ENCODE results near the gene NBEAL1.
"Not testable (repeated sequence)": the region's sequence is repeated elsewhere in the genome, so short reads cannot be mapped to it uniquely, and the experiment has no call there.

Gene NBEAL1

DNA sequence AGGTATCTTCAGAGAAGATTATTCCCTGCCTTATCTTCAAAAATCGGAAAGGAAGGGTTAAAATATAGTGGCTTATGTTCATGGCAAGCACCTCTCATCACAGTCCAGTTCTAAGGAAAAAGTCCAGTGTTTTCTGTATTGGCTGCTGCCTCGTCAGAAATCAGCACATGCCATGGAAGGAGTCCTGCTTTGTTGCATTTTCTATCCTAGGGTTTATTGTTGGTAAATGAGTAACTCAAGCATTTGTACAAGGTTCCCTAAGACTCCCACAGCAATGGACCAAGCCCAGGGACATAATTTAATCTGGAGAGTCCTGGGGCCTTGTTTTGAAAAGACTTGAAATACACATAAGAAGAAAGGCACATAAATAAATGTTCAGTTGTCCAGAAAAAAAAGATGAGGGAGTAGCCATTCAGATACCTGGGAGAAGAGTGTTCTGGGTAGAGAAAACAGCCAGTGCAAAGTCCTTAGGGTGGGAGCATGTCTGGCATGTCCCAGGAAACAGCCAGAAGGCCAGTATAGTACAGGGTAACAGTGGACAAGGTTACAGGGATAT is 26.4 kb downstream of the NBEAL1 start:
- no peak for DNase-seq

DNA sequence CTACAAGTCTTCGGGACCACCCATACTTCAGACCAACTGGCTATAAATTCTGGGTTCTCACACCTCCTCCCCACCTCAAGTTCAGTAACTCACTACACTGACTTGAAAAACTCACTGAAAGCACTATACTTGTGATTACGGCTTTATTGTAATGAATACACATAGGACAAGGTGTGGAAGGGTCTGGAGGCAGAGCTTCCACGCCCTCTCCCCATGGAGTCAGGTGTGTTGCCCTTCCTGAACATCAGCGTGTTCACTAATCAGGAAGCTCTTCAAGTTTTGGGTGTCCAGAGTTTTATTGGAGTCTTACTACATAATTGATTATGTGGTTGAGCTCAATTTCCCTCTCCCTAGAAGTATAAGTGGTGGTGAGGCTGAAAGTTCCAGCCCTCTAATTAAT is 27.5 kb downstream of the NBEAL1 start:
- no peak for DNase-seq

DNA sequence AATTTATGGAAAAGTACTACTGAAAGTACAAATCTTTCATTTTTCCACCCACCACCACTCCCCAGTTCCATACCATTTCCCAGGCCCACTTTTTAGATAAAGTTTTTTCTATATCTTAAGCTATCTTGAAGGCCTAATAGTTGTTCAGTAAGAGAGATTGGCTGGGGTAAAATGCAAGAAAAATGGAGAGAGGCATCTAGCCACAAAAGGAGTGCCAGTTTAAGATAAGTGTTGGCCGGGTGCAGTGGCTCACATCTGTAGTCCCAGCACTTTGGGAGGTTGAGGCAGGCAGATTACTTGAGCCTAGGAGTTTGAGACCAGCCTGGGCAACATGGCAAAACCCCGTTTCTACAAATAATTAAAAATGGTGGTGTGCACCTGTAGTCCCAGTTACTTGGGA is 28.6 kb downstream of the NBEAL1 start:
- DNase-seq, result no peak

DNA sequence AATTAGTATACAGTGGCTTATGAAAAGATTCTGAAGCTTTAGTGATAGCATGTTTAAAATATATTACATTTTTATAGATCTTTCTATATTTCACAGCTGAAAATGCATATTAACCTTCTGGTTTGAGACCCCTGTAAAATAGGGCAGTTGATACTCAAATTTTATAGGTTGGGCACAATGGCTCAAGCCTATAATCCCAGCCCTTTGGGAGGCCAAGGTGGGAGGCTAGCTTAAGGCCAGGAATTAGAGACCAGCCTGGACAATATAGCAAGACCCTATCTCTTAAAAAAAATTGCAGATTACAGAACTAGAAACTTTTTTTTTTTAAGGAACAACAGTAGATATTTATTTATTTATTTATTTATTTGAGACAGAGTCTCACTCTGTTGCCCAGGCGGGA is 31.2 kb downstream of the NBEAL1 start:
- DNase-seq, result no peak

DNA sequence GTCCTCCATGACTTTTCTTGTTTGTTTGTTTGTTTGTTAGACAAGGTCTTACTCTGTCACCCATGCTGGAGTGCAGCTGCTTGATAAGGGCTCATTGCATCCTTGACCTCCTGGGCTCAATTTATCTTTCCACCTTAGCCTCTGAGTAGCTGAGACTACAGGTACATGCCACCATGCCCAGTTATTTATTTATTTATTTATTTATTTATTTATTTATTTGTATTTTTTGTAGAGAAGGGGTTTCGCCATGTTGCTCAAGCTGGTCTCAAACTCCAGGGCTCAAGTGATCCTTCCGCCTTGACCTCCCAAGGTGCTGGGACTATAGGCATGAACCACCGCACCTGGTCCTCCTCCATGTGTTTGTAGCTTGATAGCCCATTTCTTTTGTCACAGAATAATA is 37.9 kb downstream of the NBEAL1 start:
- no peak for DNase-seq

DNA sequence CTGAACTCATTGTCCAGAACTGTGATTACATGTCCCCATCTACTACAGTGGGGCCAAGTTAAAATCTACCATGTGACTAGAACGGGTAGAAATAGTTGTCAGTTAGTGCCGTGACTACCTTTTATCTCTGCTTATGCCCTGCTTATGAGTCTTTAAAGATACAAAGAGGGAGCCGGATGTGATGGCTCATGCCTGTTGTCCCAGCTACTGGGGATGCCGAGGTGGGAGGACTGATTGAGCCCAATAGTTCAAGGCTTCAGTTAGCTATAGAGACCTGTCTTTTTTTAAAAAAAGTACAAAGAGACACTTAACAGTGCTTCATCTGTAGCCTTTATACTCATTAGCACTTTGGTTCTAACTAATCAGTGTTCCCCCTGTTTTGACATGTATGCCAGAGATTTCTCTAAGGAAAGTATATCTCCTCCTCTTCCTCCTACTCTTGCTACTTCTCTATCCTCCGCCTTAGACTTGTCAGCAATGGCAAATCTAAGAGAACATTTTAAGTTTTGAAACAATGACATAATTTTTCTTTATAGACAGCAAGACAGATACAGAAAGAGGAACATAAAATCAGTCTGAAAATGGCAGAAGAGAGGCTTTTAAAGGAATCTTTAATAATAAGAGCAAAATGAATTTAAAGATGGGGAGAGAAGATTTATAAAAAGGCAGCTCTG is 45.0 kb downstream of the NBEAL1 start:
- DNase-seq, result no peak

DNA sequence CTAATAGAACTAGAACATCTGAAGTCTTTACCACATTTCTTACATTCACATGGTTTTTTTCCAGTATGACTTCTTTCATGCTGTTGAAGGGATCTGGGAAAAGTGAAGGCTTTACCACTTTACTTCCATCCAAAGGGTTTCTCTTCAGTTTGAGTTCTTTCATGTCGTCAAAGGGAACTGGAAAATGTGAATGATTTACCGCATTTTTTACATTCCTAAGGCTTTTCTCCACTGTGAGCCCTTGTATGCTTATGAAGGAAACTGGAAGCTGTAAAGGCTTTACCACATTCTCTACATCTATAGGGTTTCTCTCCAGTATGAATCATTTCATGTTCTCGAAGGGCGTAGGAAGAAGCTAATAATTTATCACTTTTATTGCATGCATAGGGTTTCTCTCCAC is 46.7 kb downstream of the NBEAL1 start:
- no peak for DNase-seq

DNA sequence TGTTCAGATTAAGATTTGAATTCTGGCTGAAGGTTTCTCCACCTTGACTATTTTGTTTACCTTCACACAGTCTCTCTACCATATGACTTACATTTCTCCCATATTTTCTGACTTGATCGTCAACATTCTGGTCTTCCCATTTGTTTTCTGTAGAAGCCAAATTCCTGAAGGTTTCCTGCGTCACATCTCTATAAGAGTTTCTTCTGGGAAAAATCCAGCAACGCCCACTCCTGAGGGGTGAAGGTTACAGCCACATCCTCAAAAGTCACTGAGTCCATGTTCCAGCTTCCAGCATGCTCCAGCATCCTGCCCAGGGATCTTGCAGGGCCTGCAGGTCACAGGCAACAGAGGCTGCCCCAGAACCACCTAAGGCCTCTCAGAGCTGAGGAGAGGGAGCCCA is 47.5 kb downstream of the NBEAL1 start:
- DNase-seq, result no peak

DNA sequence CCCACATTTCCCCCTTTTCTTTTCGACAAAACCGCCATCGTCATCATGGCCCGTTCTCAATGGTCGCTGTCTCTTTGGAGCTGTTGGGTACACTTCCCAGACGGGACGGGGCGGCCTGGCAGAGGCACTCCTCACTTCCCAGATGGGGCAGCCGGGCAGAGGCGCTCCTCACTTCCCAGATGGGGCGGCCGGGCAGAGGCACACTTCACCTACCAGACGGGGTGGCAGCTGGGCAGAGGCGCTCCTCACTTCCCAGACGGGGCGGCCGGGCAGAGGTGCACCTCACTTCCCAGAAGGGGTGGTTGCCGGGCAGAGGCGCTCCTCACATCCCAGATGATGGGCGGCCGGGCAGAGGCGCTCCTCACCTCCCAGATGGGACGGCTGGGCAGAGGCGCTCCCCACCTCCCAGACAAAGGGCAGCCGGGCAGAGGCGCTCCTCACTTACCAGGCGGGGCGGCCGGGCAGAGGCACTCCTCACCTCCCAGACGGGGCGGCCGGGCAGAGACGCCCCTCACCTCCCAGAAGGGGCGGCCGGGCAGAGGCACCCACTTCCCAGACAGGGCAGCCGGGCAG is 51.9 kb downstream of the NBEAL1 start:
- not testable (repeated sequence) for DNase-seq

DNA sequence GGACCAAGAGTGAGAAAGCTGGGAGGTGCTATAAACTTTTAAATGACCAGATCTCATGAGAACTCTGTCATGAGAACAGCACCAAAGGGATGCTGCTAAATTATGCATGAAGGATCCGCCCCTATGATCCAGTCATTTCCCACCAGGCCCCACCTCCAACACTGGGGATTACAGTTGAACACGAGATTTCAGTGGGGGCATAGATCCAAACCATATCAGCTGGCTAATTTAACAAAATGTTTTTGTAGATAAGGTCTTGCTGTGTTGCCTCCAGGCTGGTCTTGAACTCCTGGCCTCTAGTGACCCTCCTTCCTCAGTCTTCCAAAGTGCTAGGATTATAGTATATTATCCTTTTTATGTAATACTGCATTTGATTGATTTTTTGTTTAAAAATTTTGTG is 56.0 kb downstream of the NBEAL1 start:
- DNase-seq, result no peak

DNA sequence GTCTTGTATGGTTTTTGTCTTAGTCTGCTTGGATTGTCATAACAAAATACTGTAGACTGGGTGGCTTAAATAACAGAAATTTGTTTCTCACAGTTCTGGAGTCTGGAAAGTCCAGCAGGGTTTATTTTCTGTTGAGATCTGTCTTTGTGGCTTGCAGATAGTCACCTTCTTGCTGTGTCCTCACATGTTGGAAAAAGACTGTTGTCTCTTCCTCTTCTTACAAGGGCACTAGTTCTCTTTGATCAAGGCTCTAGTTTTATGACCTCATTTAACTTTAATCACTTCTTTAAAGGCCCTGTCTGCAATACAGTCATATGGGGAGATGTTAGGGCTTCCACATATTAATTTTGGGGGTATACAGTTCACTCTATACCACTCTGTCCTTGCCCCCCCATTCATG is 56.5 kb downstream of the NBEAL1 start:
- DNase-seq, result no peak

DNA sequence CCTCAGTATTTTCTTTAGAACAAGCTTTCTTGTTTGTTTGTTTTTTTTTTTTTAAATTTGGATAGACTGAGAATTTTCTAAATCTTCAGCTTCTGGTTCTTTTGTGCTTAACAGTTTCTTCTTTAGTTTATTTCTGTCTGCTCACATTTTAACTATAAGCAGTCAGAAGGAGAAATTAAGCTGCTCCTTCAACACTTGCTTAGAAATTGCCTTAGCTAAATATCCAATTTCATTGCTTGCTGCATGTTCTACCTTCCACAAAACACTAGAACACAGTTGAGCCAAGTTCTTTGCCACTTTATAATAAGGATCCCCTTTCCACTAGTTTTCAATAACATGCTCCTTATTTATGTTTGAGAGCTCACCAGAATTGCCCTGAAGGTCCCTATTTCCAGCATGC is 57.7 kb downstream of the NBEAL1 start:
- no peak for DNase-seq

DNA sequence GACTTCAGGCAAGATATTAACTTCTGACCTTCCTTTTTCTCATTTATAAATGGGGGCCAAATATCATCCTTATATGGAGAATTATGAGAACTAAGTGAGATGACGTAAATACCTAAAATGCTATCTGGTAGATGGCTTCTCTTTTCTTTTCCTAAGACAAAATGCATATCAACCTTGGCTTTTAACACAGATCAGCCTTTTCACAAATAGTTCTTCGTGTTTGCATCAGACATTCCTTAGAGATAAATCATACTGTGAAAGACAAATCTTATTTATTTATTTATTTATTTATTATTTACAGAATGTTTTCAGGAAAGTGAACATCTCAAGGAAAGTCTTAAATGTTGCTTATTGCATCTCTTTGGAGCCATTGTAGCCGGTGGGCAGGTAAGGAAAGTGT is 62.8 kb downstream of the NBEAL1 start:
- DNase-seq, result no peak

DNA sequence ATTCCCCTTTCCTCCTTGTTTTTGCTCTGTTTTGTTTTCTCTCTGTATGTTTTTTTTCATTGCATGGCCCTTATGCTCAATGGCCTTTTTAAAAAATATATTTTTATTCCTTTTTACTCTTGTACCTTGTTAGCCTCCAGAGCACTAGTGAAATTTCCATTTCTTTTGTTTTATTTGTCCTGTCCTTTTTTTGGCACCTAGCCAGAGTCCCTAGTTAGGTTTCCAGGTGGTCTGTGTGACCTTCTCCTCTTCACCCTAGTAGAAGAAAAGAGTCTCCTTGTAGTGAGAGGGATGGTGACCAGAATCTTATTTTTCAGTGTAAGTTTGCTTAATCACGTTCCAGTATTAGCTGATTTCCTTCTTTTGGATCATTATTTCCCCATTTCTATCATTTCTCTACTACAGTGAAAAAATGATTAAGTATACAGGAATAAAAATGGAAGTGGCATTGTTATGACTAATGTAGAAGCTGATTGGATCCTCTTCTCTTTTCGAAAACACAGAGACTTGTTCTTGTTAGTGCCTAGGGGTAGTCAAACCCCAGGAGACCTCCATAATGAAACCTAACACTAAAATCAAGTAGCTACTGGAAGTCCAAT is 65.9 kb downstream of the NBEAL1 start:
- DNase-seq, result no peak

DNA sequence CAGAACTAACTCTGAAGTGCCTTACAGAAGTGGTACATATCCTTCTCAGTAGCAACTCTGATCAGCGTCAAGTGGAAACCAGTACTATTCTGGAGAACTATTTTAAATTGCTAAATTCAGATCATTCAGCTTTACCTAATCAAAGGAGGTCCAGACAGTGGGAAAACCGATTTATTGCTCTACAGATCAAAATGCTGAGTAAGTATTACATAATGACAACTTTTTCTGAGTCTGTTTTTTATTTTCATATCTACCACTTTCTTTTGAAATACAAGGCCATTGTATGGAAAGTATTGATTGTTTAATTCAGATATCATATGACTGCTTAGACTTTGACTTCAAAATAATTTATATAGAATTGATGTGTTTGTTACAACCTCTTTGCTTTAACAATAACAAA is 68.7 kb downstream of the NBEAL1 start:
- no peak for DNase-seq

DNA sequence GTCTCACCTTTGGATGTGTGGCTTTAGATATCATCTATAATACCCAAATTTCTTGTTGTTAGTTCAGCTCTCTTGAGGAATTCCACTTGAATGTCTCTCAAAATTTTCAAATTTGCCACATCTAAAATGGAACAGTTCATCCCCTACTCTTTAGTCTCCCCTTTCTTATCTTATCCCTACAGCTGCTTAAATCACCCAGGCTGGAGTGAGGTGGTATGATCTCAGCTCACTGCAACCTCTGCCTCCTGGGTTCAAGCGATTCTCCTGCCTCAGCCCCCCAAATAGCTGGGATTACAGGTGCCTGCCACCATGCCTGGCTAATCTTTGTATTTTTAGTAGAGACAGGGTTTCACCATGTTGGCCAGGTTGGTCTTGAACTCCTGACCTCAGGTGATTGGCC is 71.7 kb downstream of the NBEAL1 start:
- not testable (repeated sequence) for DNase-seq

DNA sequence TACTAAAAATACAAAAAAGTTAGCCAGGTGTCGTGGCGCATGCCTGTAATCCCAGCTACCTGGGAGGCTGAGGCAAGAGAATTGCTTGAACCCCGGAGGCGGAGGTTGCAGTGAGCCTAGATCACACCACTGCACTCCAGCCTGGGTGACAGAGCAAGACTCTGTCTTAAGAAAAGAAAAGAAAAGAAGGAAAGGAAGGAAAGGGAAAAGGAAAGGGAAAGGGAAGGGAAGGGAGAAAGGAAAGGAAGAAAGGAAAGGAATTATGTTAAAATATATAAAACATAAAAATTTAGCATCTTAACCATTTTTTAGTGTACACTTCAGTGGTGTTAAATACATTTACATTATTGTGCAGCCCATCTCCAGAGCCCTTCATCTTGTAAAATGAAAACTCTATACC is 76.0 kb downstream of the NBEAL1 start:
- not testable (repeated sequence) for DNase-seq

DNA sequence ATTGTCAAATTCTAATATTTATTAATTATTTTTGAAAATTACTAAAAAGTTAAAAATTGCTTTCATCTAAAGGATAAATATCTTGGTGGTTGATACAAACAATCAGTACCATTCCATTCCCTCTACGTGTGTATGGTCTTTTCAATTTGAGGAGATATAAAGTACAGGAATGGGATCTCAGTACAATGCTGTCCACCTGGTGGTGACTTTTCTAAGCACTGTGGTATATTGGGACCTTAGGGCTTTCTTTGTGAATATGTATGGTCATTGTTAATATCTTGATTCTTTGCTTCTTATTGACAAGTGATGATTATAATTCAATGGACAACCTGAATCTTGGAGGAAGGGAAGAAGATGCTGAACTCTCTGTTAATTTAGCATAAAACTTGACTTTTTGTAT is 83.1 kb downstream of the NBEAL1 start:
- DNase-seq, result no peak

DNA sequence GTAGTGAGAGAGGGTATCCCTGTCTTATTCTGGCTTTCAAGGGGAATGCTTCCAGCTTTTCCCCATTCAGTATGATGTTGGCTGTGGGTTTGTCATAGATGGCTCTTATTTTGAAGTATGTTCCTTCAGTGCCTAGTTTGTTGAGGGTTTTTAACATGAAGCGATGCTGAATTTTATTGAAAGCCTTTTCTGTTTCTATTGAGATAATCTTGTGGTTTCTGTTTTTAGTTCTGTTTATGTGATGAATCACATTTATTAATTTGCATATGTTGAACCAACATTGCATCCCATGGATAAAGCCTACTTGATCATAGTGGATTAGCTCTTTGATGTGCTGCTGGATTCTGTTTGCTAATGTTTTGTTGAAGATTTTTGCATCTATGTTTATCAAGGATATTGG is 87.7 kb downstream of the NBEAL1 start:
- DNase-seq, result not testable (repeated sequence)

DNA sequence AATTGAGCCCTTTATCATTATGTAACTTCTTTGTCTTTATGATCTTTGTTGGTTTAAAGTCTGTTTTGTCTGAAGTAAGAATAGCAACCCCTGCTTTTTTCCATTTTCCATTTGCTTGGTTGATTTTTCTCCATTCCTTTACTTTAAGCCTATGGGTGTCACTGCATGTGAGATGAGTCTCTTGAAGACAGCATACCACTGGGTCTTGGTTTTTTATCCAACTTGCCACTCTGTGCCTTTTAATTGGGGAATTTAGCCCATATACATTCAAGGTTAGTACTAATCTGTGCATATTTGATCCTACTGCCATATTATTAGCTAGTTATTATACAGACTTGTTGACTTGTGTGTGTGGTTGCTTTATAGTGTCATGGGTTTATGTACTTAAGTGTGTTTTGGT is 89.6 kb downstream of the NBEAL1 start:
- DNase-seq, result no peak

DNA sequence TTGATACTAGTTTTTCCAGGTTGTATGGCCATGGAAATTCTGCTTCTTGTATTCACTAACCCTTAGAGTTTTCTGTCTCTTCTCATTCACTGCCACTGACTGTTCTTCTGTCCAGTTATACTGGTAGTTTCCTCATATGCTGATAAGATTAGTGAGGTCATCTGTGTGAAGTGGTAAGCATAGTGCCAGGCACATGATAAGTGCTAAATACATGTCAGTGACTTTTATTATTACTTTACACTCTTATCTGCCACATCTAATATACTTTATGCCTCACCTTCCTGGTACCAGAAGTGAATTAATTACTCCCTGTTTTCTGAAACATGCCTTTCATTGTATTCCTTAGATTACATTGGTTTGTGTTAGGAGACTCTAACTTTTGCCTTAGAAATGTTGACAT is 91.3 kb downstream of the NBEAL1 start:
- DNase-seq, result no peak

DNA sequence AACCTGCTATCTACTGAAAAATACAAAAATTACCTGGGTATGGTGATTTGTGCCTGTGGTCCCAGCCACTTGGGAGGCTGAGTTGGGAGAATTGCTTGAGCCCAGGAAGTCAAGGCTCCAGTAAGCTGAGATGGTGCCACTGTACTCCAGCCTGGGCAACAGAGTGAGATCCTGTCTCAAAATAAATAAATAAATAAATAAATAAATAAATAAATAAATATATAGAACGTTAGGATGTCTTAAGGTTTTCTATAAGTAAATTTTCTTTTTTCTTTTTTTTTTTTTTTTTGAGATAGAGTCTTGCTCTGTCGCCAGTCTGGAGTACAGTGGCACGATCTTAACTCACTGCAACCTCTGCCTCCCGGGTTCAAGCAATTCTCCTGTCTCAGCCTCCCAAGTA is 95.8 kb downstream of the NBEAL1 start:
- DNase-seq, result not testable (repeated sequence)

DNA sequence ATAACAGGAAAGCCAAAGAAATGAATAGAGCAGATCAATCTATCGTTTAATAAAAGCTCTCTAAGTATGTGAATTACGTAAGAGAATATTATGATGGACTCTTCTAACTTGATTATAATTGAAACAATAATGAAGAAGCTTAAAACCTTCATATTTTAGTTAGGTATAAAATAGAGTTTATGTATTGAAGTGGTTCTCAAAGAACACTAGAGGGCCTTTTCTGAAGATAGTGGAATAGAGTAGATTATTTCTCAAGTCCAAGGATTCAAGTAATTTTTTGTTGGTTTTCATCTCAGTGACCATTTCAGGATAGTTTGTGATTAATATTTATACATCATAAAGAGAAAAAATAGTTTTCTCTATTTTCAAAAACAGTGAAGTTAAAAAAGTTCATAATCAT is 97.7 kb downstream of the NBEAL1 start:
- DNase-seq, result no peak

DNA sequence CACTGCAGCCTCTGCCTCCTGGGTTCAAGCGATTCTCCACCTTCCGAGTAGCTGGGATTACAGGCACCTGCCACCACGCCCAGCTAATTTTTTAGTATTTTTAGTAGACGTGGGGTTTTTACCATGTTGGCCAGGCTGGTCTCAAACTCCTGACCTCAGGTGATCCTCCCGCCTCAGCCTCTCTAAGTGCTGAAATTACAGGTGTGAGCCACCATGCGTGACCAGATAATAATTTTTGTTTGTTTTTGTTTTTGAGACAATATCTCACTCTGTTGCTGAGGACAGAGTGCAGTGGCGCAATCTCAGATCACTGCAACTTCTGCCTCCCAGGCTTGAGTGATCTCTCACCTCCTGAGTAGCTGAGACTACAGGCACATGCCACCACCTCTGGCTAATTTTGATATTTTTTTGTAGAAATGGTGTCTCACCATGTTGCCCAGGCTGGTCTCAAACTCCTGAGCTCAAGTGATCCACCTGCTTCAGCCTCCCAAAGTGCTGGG is 100.6 kb downstream of the NBEAL1 start:
- not testable (repeated sequence) for DNase-seq

Data from NCI-H748 treated with DMSO at 0.1 percent for 48 hours (cell line).